CD4-positive, alpha-beta T cell (primary cell): ENCODE results near the gene RYR3. TPM values are rescaled to one million over a fixed set of nuclear protein-coding genes. Genes with fewer than 3 reads are reported as not detected.

ENCODE experiments used
- ATAC-seq: fragments of 200-7000 bp; cut with Tn5 transposase; one replicate; pipeline ENCODE4 v1.10.0; 2022; ENCODE audit warnings: mild to moderate bottlenecking; ENCODE audit not compliant: poor library complexity
- CTCF ChIA-PET: fragments of 350-600 bp; sonication (Branson Sonifier 250); formaldehyde crosslinking; loops from one replicate; lab custom pipeline; 2021; ENCODE audit warnings: antibody characterized with exemption, inconsistent platforms; lab: Charles Lee
- POLR2A ChIA-PET: fragments of 350-600 bp; sonication (Branson Sonifier 250); formaldehyde crosslinking; loops from one replicate; lab custom pipeline; 2021; ENCODE audit warnings: antibody characterized with exemption, inconsistent platforms; lab: Charles Lee
- DNase-seq, 14 experiments: peaks; one replicate each; pipeline ENCODE4 v3.0.0-alpha.2; 2013 to 2020; ENCODE audit warnings: mixed read lengths in 2 of 14
- H3K27ac ChIP-seq, 2 donors: one replicate each; pipeline versions ENCODE4 v1.5.1 to v1.7.0; 2013; ENCODE audit warnings: low read length in 2 of 2, low read depth in 1 of 2, mild to moderate bottlenecking in 1 of 2
- H3K27me3 ChIP-seq, 2 experiments: 1 replicate in 1 of 2; 2 replicates in 1 of 2; pipeline versions ENCODE4 v1.6.1 to v1.7.0; 2013; ENCODE audit warnings: low read length in 2 of 2, control low read depth in 1 of 2, mild to moderate bottlenecking in 1 of 2, moderate library complexity in 1 of 2; ENCODE audit not compliant: insufficient read depth in 2 of 2, control insufficient read depth in 1 of 2
- H3K36me3 ChIP-seq: one replicate; pipeline ENCODE4 v1.6.1; 2013; ENCODE audit warnings: low read length, control low read depth; ENCODE audit not compliant: insufficient read depth
- H3K4me1 ChIP-seq: one replicate; pipeline ENCODE4 v1.6.1; 2013; ENCODE audit warnings: low read length, control low read depth; ENCODE audit not compliant: insufficient read depth
- H3K4me3 ChIP-seq: one replicate; pipeline ENCODE4 v1.5.1; 2013; ENCODE audit warnings: mild to moderate bottlenecking, low read length, moderate library complexity
- H3K9me3 ChIP-seq, 2 experiments: 1 replicate in 1 of 2; 2 replicates in 1 of 2; pipeline versions ENCODE4 v1.6.1 to v1.7.0; 2013; ENCODE audit warnings: low read length in 2 of 2, mild to moderate bottlenecking in 2 of 2, control low read depth in 1 of 2, moderate library complexity in 1 of 2; ENCODE audit not compliant: control insufficient read depth in 1 of 2, insufficient read depth in 1 of 2
- H3K27ac Mint-ChIP-seq: one replicate; pipeline ENCODE4 v1.8.0; 2020; ENCODE audit warnings: mixed read lengths
- H3K27me3 Mint-ChIP-seq: one replicate; pipeline ENCODE4 v1.8.0; 2021; ENCODE audit warnings: mixed read lengths
- H3K36me3 Mint-ChIP-seq: one replicate; pipeline ENCODE4 v1.8.0; 2021; ENCODE audit warnings: low read depth, mixed read lengths
- H3K4me1 Mint-ChIP-seq: one replicate; pipeline ENCODE4 v1.8.0; 2021; ENCODE audit warnings: low read depth, mixed read lengths
- H3K4me3 Mint-ChIP-seq: one replicate; pipeline ENCODE4 v1.8.0; 2020; ENCODE audit warnings: mild to moderate bottlenecking, mixed read lengths
- H3K9me3 Mint-ChIP-seq: one replicate; pipeline ENCODE4 v1.8.0; 2020; ENCODE audit warnings: mixed read lengths
- CTCF ChIP-seq: fragments of 200-600 bp; IDR thresholded peaks from one replicate; pipeline ENCODE4 v1.8.0; 2022; ENCODE audit warnings: antibody characterized with exemption, mild to moderate bottlenecking
- intact Hi-C, 2 experiments: fragments of 100-400 bp; cut with DNase I in 1 of 2; cut with micrococcal nuclease in 1 of 2; formaldehyde crosslinking; loops; one replicate each; pipeline versions ENCODE4 v1.15.1 to v1.9.0; 2023 to 2025; cut with DNase I, micrococcal nuclease
- total RNA-seq, 174 experiments: library from RNA in 2 of 174; stranded (reverse) in 2 of 174; gene quantifications; one replicate each; pipeline ENCODE4 v1.2.3 and lab custom pipeline; 2021 to 2026

The RYR3 gene
- total RNA-seq, 2 experiments from 2014 or later = not detected

GRCh38 chr15:33858836-33859235, 548.1 kb downstream of the RYR3 start:
- Histone ChIP-seq H3K9me3 (no peaks in the 10 kb centered on the region), H3K4me3 (no peak overlapping the region), H3K36me3 (no peaks in the 10 kb centered on the region), H3K27ac (no peak overlapping the region), H3K4me1 (no peaks in the 10 kb centered on the region), H3K27me3 (no peaks in the 10 kb centered on the region)
- ChIA-PET CTCF (no interaction called here), POLR2A (no interaction called here)
- H3K36me3 Mint-ChIP-seq = peaks cover 18% of the 10 kb centered on the region
- H3K27ac Mint-ChIP-seq = no peak overlapping the region
- no peak for DNase-seq
- intact Hi-C loops = no loop called here
- no peaks in the 10 kb centered on the region for H3K9me3 Mint-ChIP-seq
- TF ChIP-seq CTCF = no peak
- ATAC-seq = no peak
- H3K27me3 Mint-ChIP-seq = no peaks in the 10 kb centered on the region
- H3K4me1 Mint-ChIP-seq = no peaks in the 10 kb centered on the region
- H3K4me3 Mint-ChIP-seq = no peak overlapping the region

- Mint-ChIP-seq H3K27ac (no peak overlapping the region), H3K27me3 (no peaks in the 10 kb centered on the region), H3K4me3 (no peak overlapping the region), H3K4me1 (no peaks in the 10 kb centered on the region), H3K36me3 (peaks cover 30% of the 10 kb centered on the region), H3K9me3 (no peaks in the 10 kb centered on the region)
- Histone ChIP-seq H3K36me3 (peaks cover 4% of the 10 kb centered on the region), H3K4me1 (no peaks in the 10 kb centered on the region), H3K27me3 (no peaks in the 10 kb centered on the region), H3K9me3 (no peaks in the 10 kb centered on the region), H3K4me3 (no peak overlapping the region), H3K27ac (no peak overlapping the region)
- ChIA-PET POLR2A (no interaction called here), CTCF (no interaction called here)
- ATAC-seq (no peak), DNase-seq (no peak)
- no peak for TF ChIP-seq CTCF
- intact Hi-C loops = no loop called here
Measured at GRCh38 chr15:33859992-33860545, 549.3 kb downstream of the RYR3 start.

- Histone ChIP-seq H3K27me3 (no peaks in the 10 kb centered on the region), H3K27ac (no peak overlapping the region), H3K9me3 (no peaks in the 10 kb centered on the region), H3K4me3 (no peak overlapping the region), H3K4me1 (no peaks in the 10 kb centered on the region), H3K36me3 (peaks cover 6% of the 10 kb centered on the region)
- TF ChIP-seq CTCF = no peak
- Mint-ChIP-seq H3K36me3 (peaks cover 37% of the 10 kb centered on the region), H3K27ac (no peak overlapping the region), H3K9me3 (no peaks in the 10 kb centered on the region), H3K27me3 (no peaks in the 10 kb centered on the region), H3K4me1 (no peaks in the 10 kb centered on the region), H3K4me3 (no peak overlapping the region)
- intact Hi-C loops = no loop called here
- ChIA-PET CTCF (no interaction called here), POLR2A (no interaction called here)
- DNase-seq = no peak
- no peak for ATAC-seq
Measured at GRCh38 chr15:33860754-33861153, 550.0 kb downstream of the RYR3 start.
